SK-N-SH (cell line): ENCODE data around the gene CCNL2.

Experiments used
- EP300 ChIP-seq, 2 experiments: IDR thresholded peaks; 2 replicates each; pipeline versions ENCODE4 v1.4.0 to v1.6.1; 2012; ENCODE audit warnings: borderline replicate concordance in 1 of 2, low read depth in 1 of 2, low read length in 1 of 2
- EZH2phosphoT487 ChIP-seq: fragments of 200-600 bp; sonication (generic); IDR thresholded peaks from 2 replicates; pipeline ENCODE4 v1.6.1; 2017; ENCODE audit warnings: low read depth, mixed run types, mild to moderate bottlenecking, antibody characterized with exemption, moderate library complexity, borderline replicate concordance
- FOXM1 ChIP-seq: IDR thresholded peaks from 2 replicates; pipeline ENCODE4 v1.4.0; 2012; ENCODE audit warnings: low read depth, mild to moderate bottlenecking
- GABPA ChIP-seq: IDR thresholded peaks from 2 replicates; pipeline ENCODE4 v1.4.0; 2012; ENCODE audit warnings: low read depth, mild to moderate bottlenecking
- POLR2AphosphoS5 ChIP-seq: IDR thresholded peaks from 2 replicates; pipeline ENCODE4 v1.6.1; 2012; ENCODE audit warnings: low read depth, low read length
- RAD21 ChIP-seq: IDR thresholded peaks from 2 replicates; pipeline ENCODE4 v1.6.1; 2012; ENCODE audit warnings: mild to moderate bottlenecking, low read length
- TF ChIP-seq, protein P1 (sequence below): IDR thresholded peaks from 2 replicates; pipeline ENCODE4 v1.6.1; 2012; ENCODE audit warnings: mild to moderate bottlenecking, low read depth, low read length, moderate library complexity
- TF ChIP-seq, protein P2 (sequence below): fragments of 200-600 bp; sonication (generic); IDR thresholded peaks from 2 replicates; pipeline ENCODE4 v1.6.1; 2017; ENCODE audit warnings: antibody characterized with exemption, mild to moderate bottlenecking, moderate library complexity

DNA sequence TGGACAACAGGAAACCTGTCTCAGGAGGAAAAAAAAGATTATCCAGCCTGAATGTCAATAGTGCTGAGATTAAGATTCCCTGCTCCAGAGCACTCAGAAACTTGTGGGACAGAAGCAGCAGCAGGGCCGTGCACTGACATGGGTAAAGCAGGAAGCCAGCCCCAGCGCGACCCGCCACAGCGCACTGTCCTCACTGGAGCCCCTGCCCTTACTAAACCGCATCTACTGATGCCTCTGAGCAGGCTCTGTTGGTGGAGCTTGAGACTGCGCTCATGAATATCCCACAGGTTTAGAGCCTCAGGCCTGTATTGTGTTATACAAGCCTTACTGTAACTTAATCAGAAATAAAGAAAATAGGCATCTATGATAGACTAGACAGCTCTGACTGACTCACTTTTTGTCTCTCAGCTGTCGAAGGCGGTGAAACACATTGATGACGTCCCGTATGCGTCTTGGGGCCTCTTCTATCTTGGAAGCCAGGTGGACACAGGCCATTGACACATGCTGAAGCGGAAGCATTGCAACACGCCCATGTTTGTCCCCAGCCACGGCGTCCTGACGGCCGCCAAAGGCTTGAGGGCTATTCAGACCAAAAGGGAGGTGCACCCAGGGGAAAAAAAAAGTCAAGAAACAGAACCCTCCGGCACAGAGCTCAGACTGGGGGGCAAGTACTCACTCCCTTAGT, 1.2 kb downstream of the CCNL2 start:
- TF ChIP-seq RAD21: no peak
- TF ChIP-seq, protein P1, sequence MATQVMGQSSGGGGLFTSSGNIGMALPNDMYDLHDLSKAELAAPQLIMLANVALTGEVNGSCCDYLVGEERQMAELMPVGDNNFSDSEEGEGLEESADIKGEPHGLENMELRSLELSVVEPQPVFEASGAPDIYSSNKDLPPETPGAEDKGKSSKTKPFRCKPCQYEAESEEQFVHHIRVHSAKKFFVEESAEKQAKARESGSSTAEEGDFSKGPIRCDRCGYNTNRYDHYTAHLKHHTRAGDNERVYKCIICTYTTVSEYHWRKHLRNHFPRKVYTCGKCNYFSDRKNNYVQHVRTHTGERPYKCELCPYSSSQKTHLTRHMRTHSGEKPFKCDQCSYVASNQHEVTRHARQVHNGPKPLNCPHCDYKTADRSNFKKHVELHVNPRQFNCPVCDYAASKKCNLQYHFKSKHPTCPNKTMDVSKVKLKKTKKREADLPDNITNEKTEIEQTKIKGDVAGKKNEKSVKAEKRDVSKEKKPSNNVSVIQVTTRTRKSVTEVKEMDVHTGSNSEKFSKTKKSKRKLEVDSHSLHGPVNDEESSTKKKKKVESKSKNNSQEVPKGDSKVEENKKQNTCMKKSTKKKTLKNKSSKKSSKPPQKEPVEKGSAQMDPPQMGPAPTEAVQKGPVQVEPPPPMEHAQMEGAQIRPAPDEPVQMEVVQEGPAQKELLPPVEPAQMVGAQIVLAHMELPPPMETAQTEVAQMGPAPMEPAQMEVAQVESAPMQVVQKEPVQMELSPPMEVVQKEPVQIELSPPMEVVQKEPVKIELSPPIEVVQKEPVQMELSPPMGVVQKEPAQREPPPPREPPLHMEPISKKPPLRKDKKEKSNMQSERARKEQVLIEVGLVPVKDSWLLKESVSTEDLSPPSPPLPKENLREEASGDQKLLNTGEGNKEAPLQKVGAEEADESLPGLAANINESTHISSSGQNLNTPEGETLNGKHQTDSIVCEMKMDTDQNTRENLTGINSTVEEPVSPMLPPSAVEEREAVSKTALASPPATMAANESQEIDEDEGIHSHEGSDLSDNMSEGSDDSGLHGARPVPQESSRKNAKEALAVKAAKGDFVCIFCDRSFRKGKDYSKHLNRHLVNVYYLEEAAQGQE: no peak
- TF ChIP-seq, protein P2, sequence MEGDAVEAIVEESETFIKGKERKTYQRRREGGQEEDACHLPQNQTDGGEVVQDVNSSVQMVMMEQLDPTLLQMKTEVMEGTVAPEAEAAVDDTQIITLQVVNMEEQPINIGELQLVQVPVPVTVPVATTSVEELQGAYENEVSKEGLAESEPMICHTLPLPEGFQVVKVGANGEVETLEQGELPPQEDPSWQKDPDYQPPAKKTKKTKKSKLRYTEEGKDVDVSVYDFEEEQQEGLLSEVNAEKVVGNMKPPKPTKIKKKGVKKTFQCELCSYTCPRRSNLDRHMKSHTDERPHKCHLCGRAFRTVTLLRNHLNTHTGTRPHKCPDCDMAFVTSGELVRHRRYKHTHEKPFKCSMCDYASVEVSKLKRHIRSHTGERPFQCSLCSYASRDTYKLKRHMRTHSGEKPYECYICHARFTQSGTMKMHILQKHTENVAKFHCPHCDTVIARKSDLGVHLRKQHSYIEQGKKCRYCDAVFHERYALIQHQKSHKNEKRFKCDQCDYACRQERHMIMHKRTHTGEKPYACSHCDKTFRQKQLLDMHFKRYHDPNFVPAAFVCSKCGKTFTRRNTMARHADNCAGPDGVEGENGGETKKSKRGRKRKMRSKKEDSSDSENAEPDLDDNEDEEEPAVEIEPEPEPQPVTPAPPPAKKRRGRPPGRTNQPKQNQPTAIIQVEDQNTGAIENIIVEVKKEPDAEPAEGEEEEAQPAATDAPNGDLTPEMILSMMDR: no peak
- TF ChIP-seq EP300 (IDR thresholded peaks at IDR 0.05; ENCODE audit: borderline replicate concordance in 1 of 2, low read depth in 1 of 2, low read length in 1 of 2): no peak
- no peak for TF ChIP-seq EZH2phosphoT487
- no peak for TF ChIP-seq POLR2AphosphoS5
- no peak for TF ChIP-seq GABPA
- TF ChIP-seq FOXM1: no peak
